Heart right ventricle (tissue), 16 donors: ENCODE measurements around the gene CNDP2. TPM values are rescaled to one million over a fixed set of nuclear protein-coding genes. Genes with fewer than 3 reads are reported as not detected.

Experiments used
- ATAC-seq, 8 donors: fragments of 200-7000 bp; cut with Tn5 transposase; one replicate each; pipeline ENCODE4 v1.9.1; 2020; ENCODE audit warnings: mild to moderate bottlenecking in 8 of 8, moderate library complexity in 8 of 8, moderate number of reproducible peaks in 1 of 8
- DNase-seq, 2 donors: peaks; one replicate each; pipeline ENCODE4 v3.0.0-alpha.2; 2020
- H3K27ac ChIP-seq, 10 donors: fragments of 200-600 bp; sonication (generic) in 2 of 10; one replicate each; pipeline versions ENCODE4 v1.5.0 to v1.8.0; 2020 to 2022; ENCODE audit warnings: mild to moderate bottlenecking in 3 of 10
- H3K27me3 ChIP-seq, 7 donors: fragments of 200-600 bp; one replicate each; pipeline ENCODE4 v1.8.0; 2021 to 2022; ENCODE audit warnings: mild to moderate bottlenecking in 2 of 7
- H3K36me3 ChIP-seq, 9 donors: fragments of 200-600 bp; sonication (generic) in 1 of 9; one replicate each; pipeline versions ENCODE4 v1.5.0 to v1.8.0; 2020 to 2022; ENCODE audit warnings: mild to moderate bottlenecking in 2 of 9
- H3K4me1 ChIP-seq, 9 donors: fragments of 200-600 bp; sonication (generic) in 1 of 9; one replicate each; pipeline versions ENCODE4 v1.5.0 to v1.8.0; 2020 to 2022; ENCODE audit warnings: mild to moderate bottlenecking in 4 of 9
- H3K4me3 ChIP-seq, 10 donors: fragments of 200-600 bp; sonication (generic) in 2 of 10; one replicate each; pipeline versions ENCODE4 v1.5.0 to v1.8.0; 2020 to 2022; ENCODE audit warnings: mild to moderate bottlenecking in 7 of 10, moderate library complexity in 2 of 10
- H3K9me3 ChIP-seq, 11 donors: fragments of 200-600 bp in 10 of 11; sonication (generic) in 2 of 11; one replicate each; pipeline versions ENCODE4 v1.5.0 to v1.8.0; 2013 to 2022; ENCODE audit warnings: mild to moderate bottlenecking in 2 of 11, control low read depth in 1 of 11, moderate library complexity in 1 of 11
- WGBS, 2 donors: extraction: QIAGEN DNeasy Blood & Tissue Kit; methylation state at CpG; one replicate each; pipeline ENCODE4 v1.1.7; 2013; ENCODE audit warnings: inconsistent platforms in 1 of 2; 5-methylcytosine and 5-hydroxymethylcytosine counted together
- intact Hi-C, 10 donors: fragments of 100-400 bp; cut with DNase I; formaldehyde crosslinking; loops; one replicate each; pipeline versions ENCODE4 v1.11.1 to v1.14.2; 2022
- polyA plus RNA-seq, 2 donors: library from polyadenylated mRNA; stranded (reverse); fragments of 200-250 nt; gene quantifications; one replicate each; pipeline ENCODE4 v1.2.3, GENCODE V29; 2013
- total RNA-seq, 10 donors: library from RNA; stranded (reverse); fragmentation: NEBNext Ultra II Directional in 3 of 10; extraction: Animal tissue kit (Norgen Biotek cat#: 25700) in 3 of 10; gene quantifications; one replicate each; pipeline versions ENCODE4 v1.2.1 to v1.2.4, GENCODE V29; 2021 to 2023
- TF ChIP-seq, protein P1 (sequence below), 9 donors: fragments of 200-600 bp; sonication (generic) in 2 of 9; IDR thresholded peaks; one replicate each; pipeline versions ENCODE4 v1.5.0 to v1.8.0; 2021 to 2022; ENCODE audit warnings: antibody characterized with exemption in 9 of 9, mild to moderate bottlenecking in 5 of 9, moderate library complexity in 1 of 9
- donor health status: Arrhythmogenic right ventricular cardiomyopathy.
- donor health status: ischemic (EF 13 %, LVEDD 7.1; RV severe dilation, severe dysfunction).
- donor health status: healthy with polysubstance abuse.
- donor health status: DM: no; HTN: yes; CAD: no.
- donor health status: DM: no; HTN: no; CAD: no.
- donor health status: ischemic (EF 25% LVEDD 6.9; RV normal size, moderate dysfunction).
- donor health status: ischemic (EF 25% LVEDD 5.7; RV mildly dilated, moderate dysfunction).
- donor health status: healthy.
- donor health status: DM: yes; HTN: yes; CAD: no.
- donor health status: Ischemic cardiomyopathy.
- donor health status: ischemic (EF 35%, LVEDD 5.7; RV mildly dilated, moderate dysfunction).
- donor health status: nonischemic (EF 11% LVEDD 7.7; RV severe dilation, severe dysfunction).
- donor health status: DM: yes; HTN: yes; CAD: no.
- donor health status: PGD.
- donor health status: ischemic (EF 29% LVEDD 5.4; RV normal size, mild dysfunction).
- donor health status: nonischemic (EF 23%, LVEDD 6.1; RV moderate dilation, normal function).

CNDP2 gene
- total and polyA plus RNA-seq, 12 donors: 48.9 to 117 (median 73.2) TPM

DNA sequence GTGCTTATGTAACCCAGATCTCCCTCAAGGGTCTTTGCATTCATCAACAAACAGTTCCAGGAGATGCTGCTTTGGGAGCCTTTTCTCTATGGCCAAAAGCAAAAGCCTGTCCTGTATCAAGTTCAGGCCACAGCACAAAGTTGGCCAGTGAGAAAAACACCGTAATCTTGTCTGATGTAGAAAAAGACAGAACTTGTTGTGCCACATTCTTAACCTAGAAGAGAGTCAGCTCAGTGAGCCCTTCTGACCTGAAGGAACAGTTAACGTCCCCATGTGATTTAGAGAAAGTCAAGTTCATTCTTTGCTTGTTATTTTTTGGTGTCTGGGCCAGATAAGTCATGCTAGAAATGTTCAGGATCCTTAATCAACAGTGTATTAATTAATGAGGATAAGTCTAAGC lies 30.3 kb downstream of the CNDP2 start:
- Histone ChIP-seq H3K4me3 (no peak overlapping the region), H3K27ac (no peak overlapping the region), H3K36me3 (peaks cover 0 to 12% (median 0%) of the 10 kb centered on the region in 9 donors), H3K4me1 (peaks cover 0 to 23% (median 4%) of the 10 kb centered on the region in 9 donors), H3K9me3 (peaks cover 0 to 4% (median 0%) of the 10 kb centered on the region in 11 donors), H3K27me3 (no peaks in the 10 kb centered on the region)
- DNase-seq (no peak), ATAC-seq (no peak)
- TF ChIP-seq, protein P1, sequence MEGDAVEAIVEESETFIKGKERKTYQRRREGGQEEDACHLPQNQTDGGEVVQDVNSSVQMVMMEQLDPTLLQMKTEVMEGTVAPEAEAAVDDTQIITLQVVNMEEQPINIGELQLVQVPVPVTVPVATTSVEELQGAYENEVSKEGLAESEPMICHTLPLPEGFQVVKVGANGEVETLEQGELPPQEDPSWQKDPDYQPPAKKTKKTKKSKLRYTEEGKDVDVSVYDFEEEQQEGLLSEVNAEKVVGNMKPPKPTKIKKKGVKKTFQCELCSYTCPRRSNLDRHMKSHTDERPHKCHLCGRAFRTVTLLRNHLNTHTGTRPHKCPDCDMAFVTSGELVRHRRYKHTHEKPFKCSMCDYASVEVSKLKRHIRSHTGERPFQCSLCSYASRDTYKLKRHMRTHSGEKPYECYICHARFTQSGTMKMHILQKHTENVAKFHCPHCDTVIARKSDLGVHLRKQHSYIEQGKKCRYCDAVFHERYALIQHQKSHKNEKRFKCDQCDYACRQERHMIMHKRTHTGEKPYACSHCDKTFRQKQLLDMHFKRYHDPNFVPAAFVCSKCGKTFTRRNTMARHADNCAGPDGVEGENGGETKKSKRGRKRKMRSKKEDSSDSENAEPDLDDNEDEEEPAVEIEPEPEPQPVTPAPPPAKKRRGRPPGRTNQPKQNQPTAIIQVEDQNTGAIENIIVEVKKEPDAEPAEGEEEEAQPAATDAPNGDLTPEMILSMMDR (IDR thresholded peaks at IDR 0.05): no peak
- intact Hi-C loops: no loop called here
- 78 to 90% methylated on average over 2 of the region's 2 CpGs for WGBS, 2 donors

DNA sequence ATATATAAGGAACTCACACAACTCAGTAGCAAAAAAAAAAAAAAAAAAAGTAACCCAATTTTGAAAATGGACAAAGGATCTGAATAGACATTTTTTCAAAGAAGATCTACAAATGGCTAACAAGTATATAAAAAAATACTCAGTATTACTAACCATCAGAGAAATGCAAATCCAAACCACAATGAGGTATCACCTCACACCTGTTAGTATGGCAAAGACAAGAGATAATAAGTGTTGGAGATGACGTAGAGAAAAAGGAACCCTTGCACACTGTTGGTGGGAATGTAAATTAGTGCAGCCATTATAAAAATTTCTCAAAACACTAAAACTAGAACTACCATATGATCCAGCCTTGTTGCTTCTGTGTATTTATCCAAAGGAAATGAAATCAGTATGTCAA lies 32.3 kb downstream of the CNDP2 start:
- WGBS, 2 donors: 94 to 96% methylated on average over 1 of the region's 1 CpG
- peaks cover 0 to 4% (median 0%) of the 10 kb centered on the region in 11 donors for H3K9me3 ChIP-seq
- intact Hi-C loops: no loop called here

DNA sequence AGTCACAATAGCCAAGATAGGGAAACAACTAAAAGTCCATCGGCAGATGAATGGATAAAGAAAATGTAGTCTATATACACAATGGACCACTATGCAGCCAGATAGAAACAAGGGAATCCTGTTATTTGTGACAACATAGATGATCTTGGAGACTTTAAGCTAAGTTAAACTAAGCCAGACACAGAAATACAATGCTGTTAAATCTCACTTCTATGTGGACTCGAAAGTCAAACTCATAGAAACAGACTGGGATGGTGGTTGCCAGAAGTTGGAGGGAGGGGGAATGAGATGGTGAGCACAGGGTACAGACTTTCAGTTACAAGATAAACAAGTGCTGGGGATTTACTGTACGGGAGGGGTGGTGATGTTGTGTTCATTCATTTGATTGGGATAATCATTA lies 32.8 kb downstream of the CNDP2 start:
- peaks cover 0 to 4% (median 0%) of the 10 kb centered on the region in 11 donors for H3K9me3 ChIP-seq
- H3K27me3 ChIP-seq: no peaks in the 10 kb centered on the region
- no peaks in the 10 kb centered on the region for H3K36me3 ChIP-seq
- ATAC-seq: no peak
- TF ChIP-seq, protein P1 (IDR thresholded peaks at IDR 0.05): no peak
- no peak for DNase-seq
- peaks cover 0 to 14% (median 2%) of the 10 kb centered on the region in 9 donors for H3K4me1 ChIP-seq
- H3K4me3 ChIP-seq: no peak overlapping the region
- intact Hi-C loops: no loop called here
- H3K27ac ChIP-seq: no peak overlapping the region
- 86 to 88% methylated on average over 3 of the region's 3 CpGs for WGBS, 2 donors

More for the DNA sequence above, 32.3 kb downstream of the CNDP2 start:
- no peak for DNase-seq
- Histone ChIP-seq H3K4me1 (peaks cover 0 to 19% (median 4%) of the 10 kb centered on the region in 9 donors), H3K27ac (no peak overlapping the region), H3K27me3 (no peaks in the 10 kb centered on the region), H3K36me3 (no peaks in the 10 kb centered on the region), H3K4me3 (no peak overlapping the region)
- no peak for ATAC-seq
- TF ChIP-seq, protein P1 (IDR thresholded peaks at IDR 0.05): no peak

DNA sequence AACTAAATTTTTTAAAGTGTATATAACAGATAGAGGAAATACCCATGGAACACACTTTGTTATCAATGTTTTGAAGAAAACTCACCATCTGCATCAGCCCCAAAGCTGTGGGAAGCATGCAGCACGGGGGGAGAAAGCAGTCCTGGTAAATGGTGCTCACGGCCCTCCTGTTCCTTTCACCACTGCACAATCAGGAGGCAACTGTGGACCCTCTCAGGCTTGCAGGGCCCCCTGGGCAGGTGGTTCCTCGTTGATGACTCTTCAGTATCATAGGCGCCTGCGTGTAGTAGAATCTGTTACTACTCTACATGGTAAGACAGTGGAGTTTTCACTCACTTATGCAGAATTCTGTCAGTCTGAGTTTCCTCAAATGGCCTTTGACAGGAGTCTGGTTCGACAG lies 33.2 kb downstream of the CNDP2 start:
- intact Hi-C loops: no loop called here
- TF ChIP-seq, protein P1 (IDR thresholded peaks at IDR 0.05): no peak

More for the DNA sequence above, 33.2 kb downstream of the CNDP2 start:
- Histone ChIP-seq H3K4me3 (no peak overlapping the region), H3K27ac (no peak overlapping the region), H3K36me3 (no peaks in the 10 kb centered on the region), H3K4me1 (peaks cover 0 to 10% (median 0%) of the 10 kb centered on the region in 9 donors), H3K27me3 (no peaks in the 10 kb centered on the region), H3K9me3 (peaks cover 0 to 4% (median 0%) of the 10 kb centered on the region in 11 donors)
- WGBS, 2 donors: 87 to 88% methylated on average over 6 of the region's 6 CpGs
- DNase-seq (no peak), ATAC-seq (no peak)
